Cardiac septum (tissue), 1 donor: Measurements from ENCODE around the gene PABPN1. TPM values are rescaled to one million over a fixed set of nuclear protein-coding genes. Genes with fewer than 3 reads are reported as not detected.
"Not testable (repeated sequence)": the region's sequence is repeated elsewhere in the genome, so short reads cannot be mapped to it uniquely, and the experiment has no call there.

Experiments used
- DNase-seq: peaks from one replicate; pipeline ENCODE4 v3.0.0-alpha.2; 2020; ENCODE audit warnings: low spot score
- intact Hi-C: fragments of 100-400 bp; cut with DNase I; formaldehyde crosslinking; loops from one replicate; pipeline ENCODE4 v1.14.0; 2022
- total RNA-seq: library from RNA; stranded (reverse); fragmentation: NEBNext Ultra II Directional; extraction: Animal tissue kit (Norgen Biotek cat#: 25700); gene quantifications from one replicate; pipeline ENCODE4 v1.2.1, GENCODE V29; 2021
- donor health status: DM: no; HTN: no; CAD: no.

Gene PABPN1
- total RNA-seq, 1 donor from 2014 or later, result 82.9 TPM

GRCh38 chr14:23322568-23323517 lies 1.6 kb downstream of the PABPN1 start:
- intact Hi-C loops, result no loop called here
- DNase-seq, result no peak

- DNase-seq, result no peak
- intact Hi-C loops, result no loop called here
Measured at GRCh38 chr14:23323838-23324454, 2.7 kb downstream of the PABPN1 start.

GRCh38 chr14:23324455-23324846 lies 3.2 kb downstream of the PABPN1 start:
- DNase-seq, result no peak
- intact Hi-C loops, result no loop called here

GRCh38 chr14:23324993-23325392 lies 3.7 kb downstream of the PABPN1 start:
- intact Hi-C loops, result loop anchor here (5.0 kb wide), 1 partner anchor 122 kb away; no protein-coding TSS in a partner anchor
- DNase-seq, result no peak

GRCh38 chr14:23325746-23326145 lies 4.5 kb downstream of the PABPN1 start:
- intact Hi-C loops, result loop anchor here (5.0 kb wide), 1 partner anchor 122 kb away; no protein-coding TSS in a partner anchor
- DNase-seq, result not testable (repeated sequence)

- no peak for DNase-seq
Measured at GRCh38 chr14:23326491-23327332, 5.5 kb downstream of the PABPN1 start.

GRCh38 chr14:23327947-23328744 lies 6.9 kb downstream of the PABPN1 start:
- no peak for DNase-seq
- intact Hi-C loops, result loop anchor here (2.0 to 5.0 kb wide), 2 partner anchors 53 to 119 kb away; no protein-coding TSS in a partner anchor

More at GRCh38 chr14:23326491-23327332, 5.5 kb downstream of the PABPN1 start:
- intact Hi-C loops, result loop anchor here (5.0 kb wide), 1 partner anchor 121 kb away; no protein-coding TSS in a partner anchor

- intact Hi-C loops, result no loop called here
- no peak for DNase-seq
Measured at GRCh38 chr14:23335623-23336022, 14.4 kb downstream of the PABPN1 start.

- no peak for DNase-seq
- intact Hi-C loops, result no loop called here
Measured at GRCh38 chr14:23339506-23340268, 18.4 kb downstream of the PABPN1 start.

- intact Hi-C loops, result no loop called here
Measured at GRCh38 chr14:23344481-23344880, 23.2 kb downstream of the PABPN1 start.

GRCh38 chr14:23345987-23346692 lies 24.9 kb downstream of the PABPN1 start:
- no peak for DNase-seq
- intact Hi-C loops, result no loop called here

More at GRCh38 chr14:23344481-23344880, 23.2 kb downstream of the PABPN1 start:
- no peak for DNase-seq

GRCh38 chr14:23346693-23347405 lies 25.6 kb downstream of the PABPN1 start:
- DNase-seq, result no peak
- intact Hi-C loops, result no loop called here

- intact Hi-C loops, result no loop called here
- DNase-seq, result no peak
Measured at GRCh38 chr14:23347406-23348296, 26.4 kb downstream of the PABPN1 start.

GRCh38 chr14:23348297-23348655 lies 27.0 kb downstream of the PABPN1 start:
- DNase-seq, result no peak
- intact Hi-C loops, result no loop called here

GRCh38 chr14:23349156-23349845 lies 28.0 kb downstream of the PABPN1 start:
- intact Hi-C loops, result no loop called here
- DNase-seq, result no peak
